NT2/D1 (cell line): ENCODE measurements around the gene AOPEP.

ENCODE experiments used
- DNase-seq: peaks from one replicate; pipeline ENCODE4 v3.0.0-alpha.2; 2011; ENCODE audit warnings: low read depth, low spot score
- H3K27me3 ChIP-seq: 2 replicates; pipeline ENCODE4 v1.6.0; 2011; ENCODE audit warnings: mild to moderate bottlenecking; ENCODE audit not compliant: insufficient read length, insufficient read depth
- H3K36me3 ChIP-seq: 2 replicates; pipeline ENCODE4 v1.6.1; 2011; ENCODE audit warnings: mild to moderate bottlenecking, low read length, mixed read lengths; ENCODE audit not compliant: insufficient read depth, insufficient read length
- H3K4me1 ChIP-seq: 2 replicates; pipeline ENCODE4 v1.5.1; 2011; ENCODE audit not compliant: insufficient read depth, insufficient read length
- H3K4me3 ChIP-seq: 2 replicates; pipeline ENCODE4 v1.5.1; 2011; ENCODE audit warnings: low read depth; ENCODE audit not compliant: insufficient read length
- H3K9ac ChIP-seq: 2 replicates; pipeline ENCODE4 v1.6.0; 2011; ENCODE audit warnings: low read depth; ENCODE audit not compliant: insufficient read length
- H3K9me3 ChIP-seq: 2 replicates; pipeline ENCODE4 v1.5.1; 2011; ENCODE audit warnings: mild to moderate bottlenecking, low read length; ENCODE audit not compliant: insufficient read depth
- SUZ12 ChIP-seq: IDR thresholded peaks from 2 replicates; pipeline ENCODE4 v1.6.1; 2011; ENCODE audit not compliant: insufficient read length, insufficient read depth; ENCODE audit errors: extremely low read depth
- YY1 ChIP-seq: IDR thresholded peaks from 2 replicates; pipeline ENCODE4 v1.6.1; 2011; ENCODE audit not compliant: insufficient read length, insufficient read depth
- ZNF274 ChIP-seq: IDR thresholded peaks from 2 replicates; pipeline ENCODE4 v1.6.1; 2011; ENCODE audit warnings: mild to moderate bottlenecking, low read depth, low read length

Gene AOPEP

GRCh38 chr9:95118596-95118995 lies 392.1 kb downstream of the AOPEP start:
- TF ChIP-seq SUZ12: no peak
- TF ChIP-seq YY1: no peak
- H3K4me1 ChIP-seq: no peaks in the 10 kb centered on the region
- H3K9ac ChIP-seq: no peak overlapping the region
- H3K9me3 ChIP-seq: no peaks in the 10 kb centered on the region
- no peak overlapping the region for H3K4me3 ChIP-seq
- H3K27me3 ChIP-seq: no peaks in the 10 kb centered on the region
- peaks cover 13% of the 10 kb centered on the region for H3K36me3 ChIP-seq
- DNase-seq: no peak

GRCh38 chr9:95120781-95121370 lies 394.4 kb downstream of the AOPEP start:
- Histone ChIP-seq H3K4me3 (no peak overlapping the region), H3K36me3 (peaks cover 14% of the 10 kb centered on the region), H3K9me3 (no peaks in the 10 kb centered on the region), H3K4me1 (no peaks in the 10 kb centered on the region), H3K9ac (no peak overlapping the region), H3K27me3 (no peaks in the 10 kb centered on the region)
- no peak for DNase-seq
- TF ChIP-seq YY1 (no peak), SUZ12 (no peak), ZNF274 (no peak)

- Histone ChIP-seq H3K36me3 (peaks cover 14% of the 10 kb centered on the region), H3K9ac (no peak overlapping the region), H3K9me3 (no peaks in the 10 kb centered on the region), H3K27me3 (no peaks in the 10 kb centered on the region), H3K4me3 (no peak overlapping the region), H3K4me1 (no peaks in the 10 kb centered on the region)
- no peak for TF ChIP-seq SUZ12
- TF ChIP-seq ZNF274: no peak
- no peak for TF ChIP-seq YY1
- DNase-seq: no peak
Observed at GRCh38 chr9:95124582-95125367, 398.3 kb downstream of the AOPEP start.

- Histone ChIP-seq H3K4me1 (no peaks in the 10 kb centered on the region), H3K27me3 (no peaks in the 10 kb centered on the region), H3K4me3 (no peak overlapping the region), H3K9me3 (no peaks in the 10 kb centered on the region), H3K36me3 (peaks cover 14% of the 10 kb centered on the region), H3K9ac (no peak overlapping the region)
- DNase-seq: no peak
- TF ChIP-seq SUZ12: no peak
- TF ChIP-seq YY1: no peak
- TF ChIP-seq ZNF274: no peak
Observed at GRCh38 chr9:95125652-95126051, 399.2 kb downstream of the AOPEP start.

GRCh38 chr9:95126739-95127138 lies 400.2 kb downstream of the AOPEP start:
- Histone ChIP-seq H3K9me3 (no peaks in the 10 kb centered on the region), H3K4me3 (no peak overlapping the region), H3K4me1 (no peaks in the 10 kb centered on the region), H3K36me3 (peaks cover 14% of the 10 kb centered on the region), H3K9ac (no peak overlapping the region), H3K27me3 (no peaks in the 10 kb centered on the region)
- no peak for DNase-seq
- TF ChIP-seq ZNF274 (no peak), SUZ12 (no peak), YY1 (no peak)

GRCh38 chr9:95127249-95128176 lies 401.0 kb downstream of the AOPEP start:
- TF ChIP-seq YY1 (no peak), SUZ12 (no peak), ZNF274 (no peak)
- Histone ChIP-seq H3K9ac (no peak overlapping the region), H3K4me1 (no peaks in the 10 kb centered on the region), H3K36me3 (peaks cover 12% of the 10 kb centered on the region), H3K9me3 (no peaks in the 10 kb centered on the region), H3K4me3 (no peak overlapping the region), H3K27me3 (no peaks in the 10 kb centered on the region)
- DNase-seq: peak; percentile 70

- no peak for TF ChIP-seq YY1
- Histone ChIP-seq H3K9me3 (no peaks in the 10 kb centered on the region), H3K4me3 (no peak overlapping the region), H3K36me3 (peaks cover 14% of the 10 kb centered on the region), H3K9ac (no peak overlapping the region), H3K4me1 (no peaks in the 10 kb centered on the region), H3K27me3 (no peaks in the 10 kb centered on the region)
- DNase-seq: no peak
Observed at GRCh38 chr9:95128177-95128524, 401.7 kb downstream of the AOPEP start.
